ENCODE results near the gene OTOG. TPM values are rescaled to one million over a fixed set of nuclear protein-coding genes. Genes with fewer than 3 reads are reported as not detected.

OTOG gene
- total RNA-seq, 4 donors from 2014 or later: 0.09 TPM; not detected in 3

GRCh38 chr11:17581036-17581731 lies 34.1 kb downstream of the OTOG start:
- Histone ChIP-seq H3K36me3 (no peaks in the 10 kb centered on the region), H3K27me3 (no peaks in the 10 kb centered on the region), H3K4me1 (no peaks in the 10 kb centered on the region), H3K27ac (no peak overlapping the region), H3K4me3 (no peak overlapping the region), H3K9me3 (no peaks in the 10 kb centered on the region)
- DNase-seq: peak in 1 of 3 donors; percentile 18
- TF ChIP-seq POLR2A (IDR thresholded peaks at IDR 0.05) (no peak), CTCF (IDR thresholded peaks at IDR 0.05) (no peak)

- H3K27me3 ChIP-seq: no peaks in the 10 kb centered on the region
- no peaks in the 10 kb centered on the region for H3K9me3 ChIP-seq
- DNase-seq: peak in 1 of 3 donors; percentile 31
- no peak overlapping the region for H3K4me3 ChIP-seq
- no peak overlapping the region for H3K27ac ChIP-seq
- no peaks in the 10 kb centered on the region for H3K4me1 ChIP-seq
- no peaks in the 10 kb centered on the region for H3K36me3 ChIP-seq
- TF ChIP-seq CTCF (IDR thresholded peaks at IDR 0.05) (no peak), POLR2A (IDR thresholded peaks at IDR 0.05) (no peak)
These were observed 34.6 kb downstream of the OTOG start for GRCh38 chr11:17581732-17582053.

GRCh38 chr11:17585911-17586695 lies 39.0 kb downstream of the OTOG start:
- peak in 1 of 3 donors; percentile 30 for DNase-seq
- Histone ChIP-seq H3K4me3 (no peak overlapping the region), H3K27me3 (no peaks in the 10 kb centered on the region), H3K4me1 (no peaks in the 10 kb centered on the region), H3K36me3 (no peaks in the 10 kb centered on the region), H3K27ac (no peak overlapping the region), H3K9me3 (no peaks in the 10 kb centered on the region)
- TF ChIP-seq CTCF (IDR thresholded peaks at IDR 0.05): no peak
- TF ChIP-seq POLR2A (IDR thresholded peaks at IDR 0.05): no peak

- Histone ChIP-seq H3K36me3 (no peaks in the 10 kb centered on the region), H3K4me1 (no peaks in the 10 kb centered on the region), H3K9me3 (no peaks in the 10 kb centered on the region), H3K27me3 (no peaks in the 10 kb centered on the region), H3K27ac (no peak overlapping the region), H3K4me3 (no peak overlapping the region)
- TF ChIP-seq POLR2A (IDR thresholded peaks at IDR 0.05) (no peak), CTCF (IDR thresholded peaks at IDR 0.05) (no peak)
- DNase-seq: peak in 1 of 3 donors; percentile 24
These were observed 41.1 kb downstream of the OTOG start for GRCh38 chr11:17588166-17588565.

GRCh38 chr11:17588721-17589120 lies 41.7 kb downstream of the OTOG start:
- no peaks in the 10 kb centered on the region for H3K4me1 ChIP-seq
- TF ChIP-seq CTCF (IDR thresholded peaks at IDR 0.05): no peak
- TF ChIP-seq POLR2A (IDR thresholded peaks at IDR 0.05): no peak
- no peaks in the 10 kb centered on the region for H3K36me3 ChIP-seq
- H3K9me3 ChIP-seq: no peaks in the 10 kb centered on the region
- peak in 1 of 3 donors; percentile 21 for DNase-seq
- H3K27me3 ChIP-seq: no peaks in the 10 kb centered on the region
- no peak overlapping the region for H3K27ac ChIP-seq
- no peak overlapping the region for H3K4me3 ChIP-seq

Measured in Peyer's patch (tissue), 4 donors.